Measurements from ENCODE around the gene CSPG4. TPM values are rescaled to one million over a fixed set of nuclear protein-coding genes. Genes with fewer than 3 reads are reported as not detected.

CSPG4 gene
- total RNA-seq, 1 experiment from 2014 or later: 2.0 TPM

DNA sequence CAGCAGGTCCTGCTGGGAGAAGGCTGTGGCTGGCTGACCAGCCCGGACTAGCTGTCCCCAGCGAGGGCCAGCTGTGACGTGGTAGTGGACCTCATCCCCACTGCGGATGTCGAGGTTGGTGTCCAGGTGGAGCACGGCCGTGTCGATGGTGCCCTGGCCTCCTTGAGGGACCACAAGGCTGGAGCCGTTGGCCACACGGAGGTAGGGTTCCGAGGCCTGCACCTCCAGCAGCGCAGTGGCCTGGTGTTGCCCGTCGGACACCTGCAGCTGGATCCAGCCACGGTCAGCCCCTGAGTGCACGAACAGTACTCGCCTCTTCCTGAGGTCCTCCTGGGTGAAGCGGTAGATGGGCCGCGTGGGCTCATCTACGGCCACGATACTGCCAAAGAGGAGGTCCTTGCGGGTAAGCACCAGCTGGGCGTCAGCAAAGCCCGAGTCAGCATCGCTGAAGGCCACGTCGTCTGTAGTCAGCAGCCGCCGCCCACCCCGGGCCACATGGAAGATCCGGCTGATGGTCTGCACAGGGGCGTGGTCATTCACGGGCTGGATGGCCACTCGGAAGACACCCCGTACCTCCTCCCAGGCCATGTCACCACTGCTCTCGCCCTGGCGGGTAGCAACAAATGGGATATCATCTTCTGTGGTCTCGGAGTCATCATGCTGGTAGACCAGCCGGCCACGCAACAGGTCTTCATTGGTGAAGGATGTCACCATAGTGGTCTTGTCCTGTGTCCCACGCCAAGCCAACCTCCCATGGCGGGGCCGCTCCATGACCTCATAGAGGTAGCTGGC, 25.0 kb downstream of the CSPG4 start:
- Mint-ChIP-seq H3K27ac (peak overlapping the region in 1 of 3 experiments; percentile 82; a peak in 1 of 7 replicates), H3K27me3 (ENCODE audit: low read depth) (peaks cover 6% of the 10 kb centered on the region), H3K4me1 (peaks cover 6 to 14% of the 10 kb centered on the region in 2 experiments), H3K9me3 (no peaks in the 10 kb centered on the region; a peak in 1 of 5 replicates), H3K4me3 (no peak overlapping the region), H3K36me3 (ENCODE audit: insufficient read depth in 1 of 3, low read depth in 3 of 3) (peaks cover 3 to 4% (median 3%) of the 10 kb centered on the region in 3 experiments; a peak in 3 of 7 replicates)
- Histone ChIP-seq H3K9me3 (ENCODE audit: control insufficient read depth, low read depth, low read length) (no peaks in the 10 kb centered on the region), H4K8ac (replicated peaks; ENCODE audit: insufficient read length, low read depth, low read length) (no peak overlapping the region), H3K23ac (ENCODE audit: insufficient read length, low read depth, low read length) (no peak overlapping the region), H4K20me1 (ENCODE audit: control insufficient read depth, insufficient read depth, insufficient read length) (no peaks in the 10 kb centered on the region), H3K56ac (ENCODE audit: insufficient read length, low read depth, low read length) (no peak overlapping the region), H3K27ac (ENCODE audit: insufficient read length, low read depth, low read length) (no peak overlapping the region), H3K79me1 (ENCODE audit: insufficient read depth, low read depth, low read length, poor library complexity, severe bottlenecking) (no peaks in the 10 kb centered on the region), H3K4ac (ENCODE audit: low read depth, low read length) (no peak overlapping the region), H3K27me3 (ENCODE audit: insufficient read depth, low read length) (no peaks in the 10 kb centered on the region), H2BK20ac (ENCODE audit: low read depth, low read length, poor library complexity, severe bottlenecking) (no peak overlapping the region), H3K9ac (ENCODE audit: extremely low read depth, insufficient read length, low read length) (no peak overlapping the region), H3T11ph (ENCODE audit: low read length) (no peak overlapping the region), H2AK5ac (ENCODE audit: insufficient read length, low read length) (no peak overlapping the region), H3K4me1 (ENCODE audit: insufficient read depth, low read length) (no peaks in the 10 kb centered on the region), H4K91ac (ENCODE audit: insufficient read length, low read depth, low read length) (no peak overlapping the region), H3K14ac (ENCODE audit: insufficient read depth, low read length) (no peak overlapping the region), H4K5ac (ENCODE audit: insufficient read length, low read depth, low read length) (no peak overlapping the region), H2BK5ac (ENCODE audit: insufficient read length, low read length) (no peak overlapping the region), H3K79me2 (ENCODE audit: insufficient read depth, low read length) (no peaks in the 10 kb centered on the region), H3K18ac (ENCODE audit: insufficient read length, low read depth, low read length) (no peak overlapping the region), H2BK12ac (ENCODE audit: insufficient read length, low read depth, low read length) (no peak overlapping the region), H2AFZ (ENCODE audit: low read length) (no peak overlapping the region), H2BK15ac (ENCODE audit: low read depth, low read length) (no peak overlapping the region), H3K4me2 (ENCODE audit: insufficient read depth, insufficient read length, low read length) (no peak overlapping the region), H3K23me2 (ENCODE audit: insufficient read length, low read depth, low read length, poor library complexity, severe bottlenecking) (no peaks in the 10 kb centered on the region), H2BK120ac (ENCODE audit: low read depth, low read length, poor library complexity, severe bottlenecking) (no peak overlapping the region)
- no peak for DNase-seq
- TF ChIP-seq, protein P1, sequence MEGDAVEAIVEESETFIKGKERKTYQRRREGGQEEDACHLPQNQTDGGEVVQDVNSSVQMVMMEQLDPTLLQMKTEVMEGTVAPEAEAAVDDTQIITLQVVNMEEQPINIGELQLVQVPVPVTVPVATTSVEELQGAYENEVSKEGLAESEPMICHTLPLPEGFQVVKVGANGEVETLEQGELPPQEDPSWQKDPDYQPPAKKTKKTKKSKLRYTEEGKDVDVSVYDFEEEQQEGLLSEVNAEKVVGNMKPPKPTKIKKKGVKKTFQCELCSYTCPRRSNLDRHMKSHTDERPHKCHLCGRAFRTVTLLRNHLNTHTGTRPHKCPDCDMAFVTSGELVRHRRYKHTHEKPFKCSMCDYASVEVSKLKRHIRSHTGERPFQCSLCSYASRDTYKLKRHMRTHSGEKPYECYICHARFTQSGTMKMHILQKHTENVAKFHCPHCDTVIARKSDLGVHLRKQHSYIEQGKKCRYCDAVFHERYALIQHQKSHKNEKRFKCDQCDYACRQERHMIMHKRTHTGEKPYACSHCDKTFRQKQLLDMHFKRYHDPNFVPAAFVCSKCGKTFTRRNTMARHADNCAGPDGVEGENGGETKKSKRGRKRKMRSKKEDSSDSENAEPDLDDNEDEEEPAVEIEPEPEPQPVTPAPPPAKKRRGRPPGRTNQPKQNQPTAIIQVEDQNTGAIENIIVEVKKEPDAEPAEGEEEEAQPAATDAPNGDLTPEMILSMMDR (conservative IDR thresholded peaks at IDR 0.05): no peak
- no CpG with 5 or more reads among the region's 44 CpGs for WGBS (ENCODE audit: extremely low coverage, insufficient read length, low lambda C conversion rate)

All from H9 (cell line).